Endothelial cell (in vitro differentiated cells): ENCODE data around the gene DROSHA. TPM values are rescaled to one million over a fixed set of nuclear protein-coding genes. Genes with fewer than 3 reads are reported as not detected.

ENCODE experiments used
- DNase-seq: peaks from one replicate; pipeline ENCODE4 v3.0.0; 2021; ENCODE audit warnings: low spot score
- H3K27ac Mint-ChIP-seq: one replicate; pipeline ENCODE4 v1.8.0; 2021; ENCODE audit warnings: mixed read lengths, inconsistent platforms; ENCODE audit not compliant: unreplicated experiment
- H3K27me3 Mint-ChIP-seq: one replicate; pipeline ENCODE4 v1.8.0; 2021; ENCODE audit warnings: mild to moderate bottlenecking, moderate library complexity, mixed read lengths, inconsistent platforms; ENCODE audit not compliant: unreplicated experiment
- H3K36me3 Mint-ChIP-seq: one replicate; pipeline ENCODE4 v1.8.0; 2021; ENCODE audit warnings: mild to moderate bottlenecking, low read depth, mixed read lengths, inconsistent platforms; ENCODE audit not compliant: unreplicated experiment
- H3K4me1 Mint-ChIP-seq: one replicate; pipeline ENCODE4 v1.8.0; 2021; ENCODE audit warnings: mild to moderate bottlenecking, mixed read lengths, inconsistent platforms; ENCODE audit not compliant: unreplicated experiment
- H3K4me3 Mint-ChIP-seq: one replicate; pipeline ENCODE4 v1.8.0; 2021; ENCODE audit warnings: mild to moderate bottlenecking, mixed read lengths, inconsistent platforms; ENCODE audit not compliant: unreplicated experiment
- H3K9me3 Mint-ChIP-seq: one replicate; pipeline ENCODE4 v1.8.0; 2021; ENCODE audit warnings: mixed read lengths, inconsistent platforms; ENCODE audit not compliant: unreplicated experiment
- CTCF ChIP-seq: fragments of 200-600 bp; sonication (generic); IDR thresholded peaks from one replicate; pipeline ENCODE4 v1.5.0; 2021; ENCODE audit warnings: antibody characterized with exemption; ENCODE audit not compliant: unreplicated experiment
- total RNA-seq: library from RNA; stranded (reverse); fragmentation: NEBNext Ultra II Directional; extraction: Animal tissue kit (Norgen Biotek cat#: 25700); gene quantifications from one replicate; pipeline ENCODE4 v1.2.1, GENCODE V29; 2021; ENCODE audit not compliant: unreplicated experiment

Gene DROSHA
- total RNA-seq, 1 donor from 2014 or later, result 98.2 TPM

GRCh38 chr5:31421806-31422586 is 109.9 kb downstream of the DROSHA start:
- Mint-ChIP-seq H3K4me3 (no peak overlapping the region), H3K36me3 (peaks cover 22% of the 10 kb centered on the region), H3K27me3 (no peaks in the 10 kb centered on the region), H3K9me3 (no peaks in the 10 kb centered on the region), H3K4me1 (peaks cover 19% of the 10 kb centered on the region), H3K27ac (no peak overlapping the region)
- DNase-seq, result no peak
- no peak for TF ChIP-seq CTCF

- no peak overlapping the region for H3K4me3 Mint-ChIP-seq
These were observed 114.4 kb downstream of the DROSHA start for GRCh38 chr5:31417512-31417911.

GRCh38 chr5:31416547-31416946 is 115.3 kb downstream of the DROSHA start:
- no peak overlapping the region for H3K4me3 Mint-ChIP-seq
- peaks cover 11% of the 10 kb centered on the region for H3K4me1 Mint-ChIP-seq
- peaks cover 1% of the 10 kb centered on the region for H3K27me3 Mint-ChIP-seq
- no peak for DNase-seq
- no peak overlapping the region for H3K27ac Mint-ChIP-seq
- no peak for TF ChIP-seq CTCF
- peaks cover 8% of the 10 kb centered on the region for H3K36me3 Mint-ChIP-seq
- no peaks in the 10 kb centered on the region for H3K9me3 Mint-ChIP-seq

More at GRCh38 chr5:31417512-31417911, 114.4 kb downstream of the DROSHA start:
- Mint-ChIP-seq H3K4me1 (peaks cover 8% of the 10 kb centered on the region), H3K9me3 (no peaks in the 10 kb centered on the region), H3K27me3 (peaks cover 1% of the 10 kb centered on the region), H3K27ac (no peak overlapping the region), H3K36me3 (peaks cover 11% of the 10 kb centered on the region)
- no peak for DNase-seq
- no peak for TF ChIP-seq CTCF

GRCh38 chr5:31415960-31416359 is 115.9 kb downstream of the DROSHA start:
- Mint-ChIP-seq H3K36me3 (peaks cover 3% of the 10 kb centered on the region), H3K9me3 (no peaks in the 10 kb centered on the region), H3K27ac (no peak overlapping the region), H3K27me3 (peaks cover 1% of the 10 kb centered on the region), H3K4me3 (no peak overlapping the region), H3K4me1 (peaks cover 11% of the 10 kb centered on the region)
- no peak for TF ChIP-seq CTCF
- DNase-seq, result no peak
